Stimulated activated naive CD4-positive, alpha-beta T cell treated with Interleukin-2 at 50 U/mL for 16 hours (primary cell): ENCODE results near the gene AFMID.

Source experiments
- DNase-seq: peaks from one replicate; lab custom pipeline; 2025; lab: John Stamatoyannopoulos, UW

The AFMID gene

GRCh38 chr17:78180083-78180482 lies 7.1 kb upstream of the AFMID start:
- DNase-seq = no peak

DNA sequence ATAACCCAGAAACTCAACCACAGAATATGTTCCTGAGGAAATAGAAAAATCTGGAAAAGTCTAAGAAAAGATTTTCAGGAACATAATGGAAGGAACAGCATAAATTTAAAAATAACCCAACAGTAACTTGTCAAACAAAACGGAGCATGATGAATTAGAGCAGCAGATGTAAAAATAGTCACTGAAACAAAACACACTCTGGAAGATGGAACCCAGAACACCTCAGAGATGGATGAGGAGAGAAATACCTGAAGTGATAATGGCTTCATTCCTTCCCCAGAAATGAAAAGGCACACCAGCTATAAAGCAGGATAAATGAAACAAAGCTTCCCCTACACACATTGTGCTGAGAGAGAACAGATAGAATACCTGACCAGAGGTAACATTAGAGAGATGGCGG lies 6.7 kb upstream of the AFMID start:
- DNase-seq = no peak

GRCh38 chr17:78182504-78182903 lies 4.7 kb upstream of the AFMID start:
- no peak for DNase-seq

DNA sequence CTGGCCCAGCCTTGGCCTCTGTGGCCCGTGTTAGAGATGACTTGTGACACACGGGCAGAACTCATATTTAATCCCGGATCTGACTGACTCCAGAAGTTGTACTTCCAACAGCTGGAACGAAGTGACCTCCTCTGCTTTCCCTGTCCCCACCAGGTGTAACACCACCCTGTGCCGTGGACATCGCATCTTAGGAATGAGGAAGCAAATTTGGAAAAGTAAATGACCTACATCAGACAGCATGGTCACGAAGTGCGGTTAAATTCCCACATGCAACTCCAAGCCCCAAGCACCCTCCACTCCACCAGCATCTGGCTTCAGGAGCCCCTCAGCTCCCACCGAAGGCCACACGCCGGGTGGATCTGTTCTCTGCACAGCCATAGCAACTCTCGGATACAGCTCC lies 3.2 kb upstream of the AFMID start:
- DNase-seq = no peak

GRCh38 chr17:78184351-78184750 lies 2.8 kb upstream of the AFMID start:
- DNase-seq = no peak

DNA sequence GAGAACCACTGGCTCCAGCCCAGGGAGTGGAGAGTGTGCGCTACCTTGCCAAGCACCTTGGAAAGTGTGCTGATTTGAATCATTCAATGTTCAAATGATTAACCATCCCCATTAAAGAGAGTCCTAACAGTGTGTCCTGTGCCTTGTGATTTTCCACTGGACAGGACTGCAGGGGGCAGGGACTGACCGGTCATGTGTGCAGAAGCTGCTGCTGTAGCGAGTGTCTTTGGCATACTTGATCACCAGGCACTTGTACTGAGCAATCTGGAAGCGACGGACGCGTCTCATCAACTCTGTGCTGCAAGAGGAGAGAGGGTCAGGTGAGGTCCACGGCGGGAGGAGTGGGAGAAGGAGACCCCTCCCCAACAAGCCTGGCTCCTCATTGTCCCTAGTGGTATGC lies 2.3 kb upstream of the AFMID start:
- DNase-seq = no peak

DNA sequence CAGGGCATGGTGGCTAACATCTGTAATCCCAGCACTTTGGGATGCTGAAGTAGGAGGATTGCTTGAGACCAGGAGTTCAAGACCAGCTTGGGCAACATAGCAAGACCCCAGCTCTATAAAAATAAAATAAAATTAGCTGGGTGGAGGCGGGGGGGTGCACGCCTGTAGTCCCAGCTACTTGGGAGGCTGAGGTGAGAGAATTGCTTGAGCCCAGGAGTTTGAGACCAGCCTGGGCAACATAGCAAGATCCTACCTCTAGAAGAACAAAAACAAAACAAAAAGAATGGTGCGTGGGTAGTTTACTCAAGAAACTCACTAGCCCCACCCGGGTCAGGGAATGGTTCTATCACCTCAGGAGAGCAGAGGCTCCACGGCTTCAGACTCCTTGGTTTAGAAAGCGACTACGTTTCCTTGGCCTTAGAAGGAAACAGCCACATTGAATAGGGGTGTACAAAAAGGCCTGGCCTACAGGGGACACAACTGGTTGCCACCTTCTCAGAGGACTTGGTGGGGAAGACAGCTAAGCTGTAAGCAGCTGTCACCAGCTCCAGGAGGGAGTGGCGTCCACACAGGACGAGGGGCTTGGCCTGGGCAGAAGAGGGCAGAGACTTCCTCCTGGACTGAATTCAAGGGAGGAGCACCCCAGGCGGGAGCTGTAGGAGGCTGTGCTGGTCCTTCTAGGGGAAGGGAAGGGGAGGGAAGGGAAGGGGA lies 1.0 kb upstream of the AFMID start:
- DNase-seq = no peak

GRCh38 chr17:78196716-78197115 lies 9.6 kb downstream of the AFMID start:
- no peak for DNase-seq

DNA sequence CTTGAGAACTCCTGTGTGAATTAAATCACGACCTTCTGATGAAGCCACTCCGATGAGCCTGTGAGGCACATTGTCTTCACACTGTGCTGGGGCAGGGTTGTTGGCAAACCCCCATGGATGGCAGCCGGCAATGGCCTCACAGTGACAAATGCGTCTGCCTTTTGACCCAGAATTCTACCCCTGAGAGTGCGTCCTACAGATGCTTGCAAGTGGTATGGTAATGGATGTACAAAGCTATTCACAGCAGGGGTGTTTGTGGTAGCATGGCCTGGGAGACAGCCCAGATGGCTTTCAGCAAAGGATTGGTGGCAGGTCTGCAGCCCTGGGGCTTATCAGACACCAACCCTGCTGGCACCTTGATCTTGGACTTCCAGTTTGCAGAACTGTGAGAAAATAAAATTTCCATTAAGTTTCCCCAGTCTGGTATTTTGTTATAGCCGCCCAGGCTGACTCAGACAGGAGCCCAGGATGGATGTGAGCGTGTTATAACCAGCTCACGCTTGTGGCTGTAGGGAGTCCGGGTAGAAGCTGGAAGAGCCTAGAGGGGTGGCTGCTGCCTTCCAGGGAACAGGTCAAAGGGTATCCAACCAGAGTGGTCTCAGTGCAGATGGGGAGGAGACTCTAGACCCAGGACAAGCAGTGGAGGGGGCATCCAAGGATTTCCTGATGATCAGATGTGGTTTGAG lies 10.1 kb downstream of the AFMID start:
- DNase-seq = no peak

- DNase-seq = no peak
Observed at GRCh38 chr17:78200451-78200850, 13.3 kb downstream of the AFMID start.

GRCh38 chr17:78202666-78203065 lies 15.5 kb downstream of the AFMID start:
- no peak for DNase-seq

DNA sequence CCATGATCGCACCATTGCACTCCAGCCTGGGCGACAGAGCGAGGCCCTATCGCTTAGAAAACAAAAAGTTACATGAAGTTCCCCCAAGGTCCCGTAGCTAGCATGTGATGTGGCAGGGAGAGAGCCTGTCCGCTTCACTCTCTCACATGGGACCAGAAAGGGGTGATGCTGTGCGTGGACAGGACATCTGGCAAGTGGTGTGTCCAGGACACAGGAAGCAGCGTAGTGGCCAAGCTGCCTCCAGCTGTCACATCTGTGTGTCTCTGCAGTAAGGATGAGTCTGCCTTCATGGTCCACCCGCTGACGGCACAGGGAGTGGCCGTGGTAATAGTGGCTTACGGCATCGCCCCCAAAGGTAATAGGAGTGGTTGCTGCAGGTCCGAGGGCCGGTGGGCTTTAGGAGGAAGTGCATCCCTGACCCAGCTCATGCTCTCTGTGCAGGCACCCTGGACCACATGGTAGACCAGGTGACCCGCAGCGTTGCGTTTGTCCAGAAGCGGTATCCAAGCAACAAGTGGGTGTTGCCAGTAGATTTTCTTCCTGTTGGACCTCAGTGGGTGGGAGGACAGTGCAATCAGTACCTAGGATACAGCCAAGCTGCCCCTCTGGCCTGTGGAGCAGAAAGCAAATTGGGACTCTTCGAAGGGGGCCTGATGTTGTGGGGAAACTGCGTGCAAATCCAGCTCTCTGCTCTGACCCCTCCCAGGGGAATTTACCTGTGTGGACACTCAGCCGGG lies 17.4 kb downstream of the AFMID start:
- DNase-seq = no peak

DNA sequence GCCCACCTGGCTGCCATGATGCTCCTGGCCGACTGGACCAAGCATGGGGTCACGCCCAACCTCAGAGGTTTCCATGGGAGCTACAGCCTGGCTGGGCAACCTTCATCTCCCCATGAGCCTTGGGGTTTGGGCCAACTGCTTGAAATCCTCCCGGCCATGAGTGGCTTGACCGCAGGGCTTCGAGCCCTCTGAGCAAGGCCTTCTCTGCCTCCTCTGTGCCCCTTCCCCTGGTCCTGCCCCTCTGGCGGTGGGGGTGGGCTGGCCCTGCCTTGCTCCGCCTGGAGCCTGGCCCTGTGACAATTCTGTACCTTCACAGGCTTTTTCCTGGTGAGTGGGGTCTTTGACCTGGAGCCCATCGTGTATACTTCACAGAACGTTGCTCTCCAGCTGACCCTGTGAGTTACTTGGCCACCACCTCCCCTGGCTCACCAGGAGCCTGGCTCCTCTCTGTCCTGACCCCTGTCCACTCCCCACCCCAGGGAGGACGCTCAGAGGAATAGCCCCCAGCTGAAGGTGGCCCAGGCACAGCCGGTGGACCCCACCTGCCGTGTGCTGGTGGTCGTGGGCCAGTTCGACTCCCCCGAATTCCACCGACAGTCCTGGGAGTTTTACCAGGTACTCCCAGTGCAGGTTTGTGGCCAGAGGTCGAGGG lies 18.1 kb downstream of the AFMID start:
- no peak for DNase-seq

GRCh38 chr17:78206298-78206697 lies 19.1 kb downstream of the AFMID start:
- no peak for DNase-seq

DNA sequence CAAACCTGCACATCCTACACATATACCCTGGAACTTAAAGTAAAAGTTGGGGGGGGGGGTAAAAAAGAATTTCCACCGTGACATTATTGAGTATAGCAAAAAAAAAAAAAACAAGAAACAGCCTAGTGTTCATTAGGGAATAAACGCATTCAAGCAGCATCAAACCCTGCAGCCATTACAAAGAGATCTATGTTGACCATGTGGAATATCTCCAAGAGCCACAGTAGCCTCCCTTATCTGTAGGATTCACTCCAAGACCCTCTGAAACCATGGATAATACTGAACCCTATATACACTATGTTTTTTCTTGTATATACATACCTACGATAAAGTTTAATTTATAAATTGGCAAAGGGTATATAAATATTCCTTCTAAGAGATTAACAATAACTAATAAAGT lies 21.3 kb downstream of the AFMID start:
- no peak for DNase-seq

GRCh38 chr17:78210111-78210510 lies 22.9 kb downstream of the AFMID start:
- no peak for DNase-seq

DNA sequence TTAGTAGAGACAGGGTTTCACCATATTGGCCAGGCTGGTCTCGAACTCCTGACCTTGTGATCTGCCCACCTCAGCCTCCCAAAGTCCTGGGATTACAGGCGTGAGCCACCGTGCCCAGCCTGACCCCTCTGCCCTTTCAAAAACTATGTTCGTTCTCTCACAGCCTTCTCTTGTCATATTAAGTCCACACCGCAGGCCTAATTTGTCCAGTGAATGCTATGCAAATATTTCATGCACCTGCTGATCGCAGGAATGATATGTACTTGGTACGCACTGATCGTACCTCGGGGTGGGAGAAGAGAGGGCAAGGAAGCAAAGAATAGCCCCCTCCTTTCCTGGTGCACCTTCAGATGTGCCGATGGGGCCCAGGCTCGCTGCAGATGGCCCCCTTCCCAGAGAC lies 23.9 kb downstream of the AFMID start:
- DNase-seq = no peak

DNA sequence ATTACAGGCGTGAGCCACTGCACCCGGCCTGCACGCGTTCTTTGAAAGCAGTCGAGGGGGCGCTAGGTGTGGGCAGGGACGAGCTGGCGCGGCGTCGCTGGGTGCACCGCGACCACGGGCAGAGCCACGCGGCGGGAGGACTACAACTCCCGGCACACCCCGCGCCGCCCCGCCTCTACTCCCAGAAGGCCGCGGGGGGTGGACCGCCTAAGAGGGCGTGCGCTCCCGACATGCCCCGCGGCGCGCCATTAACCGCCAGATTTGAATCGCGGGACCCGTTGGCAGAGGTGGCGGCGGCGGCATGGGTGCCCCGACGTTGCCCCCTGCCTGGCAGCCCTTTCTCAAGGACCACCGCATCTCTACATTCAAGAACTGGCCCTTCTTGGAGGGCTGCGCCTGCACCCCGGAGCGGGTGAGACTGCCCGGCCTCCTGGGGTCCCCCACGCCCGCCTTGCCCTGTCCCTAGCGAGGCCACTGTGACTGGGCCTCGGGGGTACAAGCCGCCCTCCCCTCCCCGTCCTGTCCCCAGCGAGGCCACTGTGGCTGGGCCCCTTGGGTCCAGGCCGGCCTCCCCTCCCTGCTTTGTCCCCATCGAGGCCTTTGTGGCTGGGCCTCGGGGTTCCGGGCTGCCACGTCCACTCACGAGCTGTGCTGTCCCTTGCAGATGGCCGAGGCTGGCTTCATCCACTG lies 27.0 kb downstream of the AFMID start, which contains the start of gene BIRC5:
BIRC5 (plus strand) TSS at position 238 of the 690 bp plus-strand sequence; CDS start at position 302, 64 bp downstream.
- DNase-seq = peak; percentile 88

- no peak for DNase-seq
Observed at GRCh38 chr17:78214706-78215061, 27.5 kb downstream of the AFMID start.

GRCh38 chr17:78219396-78220150 lies 32.4 kb downstream of the AFMID start:
- no peak for DNase-seq

DNA sequence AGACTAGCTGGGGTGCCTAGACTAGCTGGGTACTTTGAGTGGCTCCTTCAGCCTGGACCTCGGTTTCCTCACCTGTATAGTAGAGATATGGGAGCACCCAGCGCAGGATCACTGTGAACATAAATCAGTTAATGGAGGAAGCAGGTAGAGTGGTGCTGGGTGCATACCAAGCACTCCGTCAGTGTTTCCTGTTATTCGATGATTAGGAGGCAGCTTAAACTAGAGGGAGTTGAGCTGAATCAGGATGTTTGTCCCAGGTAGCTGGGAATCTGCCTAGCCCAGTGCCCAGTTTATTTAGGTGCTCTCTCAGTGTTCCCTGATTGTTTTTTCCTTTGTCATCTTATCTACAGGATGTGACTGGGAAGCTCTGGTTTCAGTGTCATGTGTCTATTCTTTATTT lies 35.9 kb downstream of the AFMID start:
- DNase-seq = no peak
